IMR-90 (cell line): ENCODE results near the gene OSBPL8. TPM values are rescaled to one million over a fixed set of nuclear protein-coding genes. Genes with fewer than 3 reads are reported as not detected.
A peak's percentile ranks its signal among the peaks of the same experiment; 100 is the strongest.

Source experiments
- ATAC-seq: fragments of 200-7000 bp; cut with Tn5 transposase; 2 replicates; pipeline ENCODE4 v1.9.1; 2020; ENCODE audit warnings: low read depth, mild to moderate bottlenecking, moderate library complexity
- BruUV-seq: library from RNA; stranded (reverse); fragments of 400-500 nt; replicated peaks from 2 replicates; lab custom pipeline; 2021; lab: Mats Ljungman, UMichigan
- CTCF ChIA-PET: fragments of 300-600 bp; formaldehyde crosslinking; extraction: SDS; loops from one replicate; lab custom pipeline; 2021; ENCODE audit warnings: antibody characterized with exemption; lab: Yijun Ruan, JAX
- POLR2A ChIA-PET: fragments of 300-600 bp; sonication (Branson Sonifier 250); formaldehyde crosslinking; loops from one replicate; lab custom pipeline; 2022; ENCODE audit warnings: antibody characterized with exemption; ENCODE audit not compliant: unreplicated experiment; lab: Charles Lee
- DNase-seq: peaks from one replicate; pipeline ENCODE4 v3.0.0; 2013
- H2AFZ ChIP-seq: replicated peaks from 2 replicates; pipeline ENCODE3; 2013; ENCODE audit warnings: low read length, mild to moderate bottlenecking; ENCODE audit not compliant: poor library complexity
- H2AK5ac ChIP-seq: 2 replicates; pipeline ENCODE4 v1.6.1; 2013; ENCODE audit warnings: low read depth, low read length, inconsistent platforms
- H2AK9ac ChIP-seq: replicated peaks from 2 replicates; pipeline ENCODE3; 2013; ENCODE audit warnings: mild to moderate bottlenecking, low read depth, low read length, moderate library complexity; ENCODE audit not compliant: poor library complexity
- H2BK120ac ChIP-seq: 2 replicates; pipeline ENCODE4 v1.6.1; 2013; ENCODE audit warnings: low read depth, low read length, inconsistent platforms
- H2BK15ac ChIP-seq: 3 replicates; pipeline ENCODE4 v1.6.1; 2013; ENCODE audit warnings: low read depth, low read length, inconsistent platforms
- H2BK20ac ChIP-seq: 2 replicates; pipeline ENCODE4 v1.6.1; 2013; ENCODE audit warnings: low read depth, mild to moderate bottlenecking, inconsistent platforms, low read length, moderate library complexity
- H2BK5ac ChIP-seq: 2 replicates; pipeline ENCODE4 v1.6.1; 2013; ENCODE audit warnings: mild to moderate bottlenecking, low read depth, low read length, inconsistent platforms; ENCODE audit not compliant: poor library complexity, severe bottlenecking
- H3K14ac ChIP-seq: replicated peaks from 2 replicates; pipeline ENCODE4 v1.6.1; 2013; ENCODE audit warnings: low read depth, low read length, inconsistent platforms
- H3K18ac ChIP-seq: 2 replicates; pipeline ENCODE4 v1.6.1; 2013; ENCODE audit warnings: low read depth, low read length, control low read depth
- H3K23ac ChIP-seq: 2 replicates; pipeline ENCODE4 v1.6.1; 2013; ENCODE audit warnings: low read depth, low read length, inconsistent platforms
- H3K27ac ChIP-seq: 2 replicates; pipeline ENCODE4 v1.5.1; 2013; ENCODE audit warnings: mild to moderate bottlenecking, control low read depth, low read length; ENCODE audit not compliant: insufficient read depth
- H3K27me3 ChIP-seq: 2 replicates; pipeline ENCODE4 v1.6.1; 2013; ENCODE audit warnings: low read length; ENCODE audit not compliant: control insufficient read depth, insufficient read depth
- H3K36me3 ChIP-seq: 2 replicates; pipeline ENCODE4 v1.6.1; 2013; ENCODE audit warnings: low read length, mixed read lengths; ENCODE audit not compliant: control insufficient read depth, insufficient read depth
- H3K4ac ChIP-seq: 2 replicates; pipeline ENCODE4 v1.6.1; 2013; ENCODE audit warnings: low read depth, low read length, inconsistent platforms
- H3K4me1 ChIP-seq: 2 replicates; pipeline ENCODE4 v1.6.1; 2013; ENCODE audit warnings: low read length, mixed read lengths; ENCODE audit not compliant: control insufficient read depth, insufficient read depth
- H3K4me2 ChIP-seq: 2 replicates; pipeline ENCODE4 v1.6.1; 2013; ENCODE audit warnings: low read depth, mild to moderate bottlenecking, control low read depth, low read length, moderate library complexity
- H3K4me3 ChIP-seq: 2 replicates; pipeline ENCODE4 v1.5.1; 2013; ENCODE audit warnings: low read depth, mild to moderate bottlenecking, control low read depth, low read length, moderate library complexity; ENCODE audit not compliant: insufficient read depth
- H3K56ac ChIP-seq: 2 replicates; pipeline ENCODE4 v1.6.1; 2013; ENCODE audit warnings: low read length, inconsistent platforms; ENCODE audit not compliant: insufficient read depth; ENCODE audit errors: extremely low read depth
- H3K79me1 ChIP-seq, 2 experiments: 2 replicates each; pipeline ENCODE4 v1.6.1; 2013; ENCODE audit warnings: low read length in 2 of 2, inconsistent platforms in 1 of 2, low read depth in 1 of 2
- H3K9ac ChIP-seq: 2 replicates; pipeline ENCODE4 v1.6.1; 2013; ENCODE audit warnings: low read depth, low read length, control low read depth
- H3K9me1 ChIP-seq: 2 replicates; pipeline ENCODE4 v1.6.1; 2013; ENCODE audit warnings: low read length, inconsistent platforms; ENCODE audit not compliant: insufficient read depth
- H3K9me3 ChIP-seq: 2 replicates; pipeline ENCODE4 v1.6.1; 2013; ENCODE audit warnings: low read length; ENCODE audit not compliant: control insufficient read depth, insufficient read depth
- H4K20me1 ChIP-seq: 2 replicates; pipeline ENCODE4 v1.6.1; 2013; ENCODE audit warnings: low read length, inconsistent platforms; ENCODE audit not compliant: insufficient read depth
- H4K5ac ChIP-seq: 2 replicates; pipeline ENCODE4 v1.6.1; 2013; ENCODE audit warnings: mild to moderate bottlenecking, low read depth, low read length, control low read depth
- H4K8ac ChIP-seq, 2 experiments: 2 replicates each; pipeline ENCODE4 v1.6.1; 2013; ENCODE audit warnings: low read depth in 2 of 2, low read length in 2 of 2, control low read depth in 1 of 2, inconsistent platforms in 1 of 2
- H4K91ac ChIP-seq: 2 replicates; pipeline ENCODE4 v1.6.1; 2013; ENCODE audit warnings: low read depth, low read length, inconsistent platforms; ENCODE audit not compliant: insufficient read depth
- ELK1 ChIP-seq: fragments of 150-350 bp; IDR thresholded peaks from 2 replicates; pipeline ENCODE4 v1.6.1; 2016; ENCODE audit warnings: low read depth, mild to moderate bottlenecking, low read length, moderate library complexity, borderline replicate concordance
- FOS ChIP-seq: fragments of 150-350 bp; IDR thresholded peaks from 2 replicates; pipeline ENCODE4 v1.6.1; 2016; ENCODE audit warnings: low read depth, low read length
- MAZ ChIP-seq: IDR thresholded peaks from 2 replicates; pipeline ENCODE4 v1.6.1; 2012; ENCODE audit warnings: low read depth, mild to moderate bottlenecking, low read length, improper control_type of control experiment, moderate library complexity, borderline replicate concordance
- MXI1 ChIP-seq: IDR thresholded peaks from 2 replicates; pipeline ENCODE4 v1.6.1; 2012; ENCODE audit warnings: low read depth, mild to moderate bottlenecking, low read length, moderate library complexity, borderline replicate concordance
- NFE2L2 ChIP-seq: fragments of 150-350 bp; IDR thresholded peaks from 2 replicates; pipeline ENCODE4 v1.6.1; 2016; ENCODE audit warnings: low read depth, mild to moderate bottlenecking, low read length
- POLR2A ChIP-seq: IDR thresholded peaks from 2 replicates; pipeline ENCODE4 v1.6.1; 2012; ENCODE audit warnings: mild to moderate bottlenecking, low read depth, low read length
- RAD21 ChIP-seq: IDR thresholded peaks from 2 replicates; pipeline ENCODE4 v1.6.1; 2012; ENCODE audit warnings: low read length, improper control_type of control experiment
- RCOR1 ChIP-seq: IDR thresholded peaks from 2 replicates; pipeline ENCODE4 v1.6.1; 2012; ENCODE audit warnings: mild to moderate bottlenecking, low read length, improper control_type of control experiment; ENCODE audit not compliant: insufficient replicate concordance
- RFX5 ChIP-seq: IDR thresholded peaks from 2 replicates; pipeline ENCODE4 v1.8.0; 2012; ENCODE audit warnings: low read depth, mild to moderate bottlenecking, low read length, moderate library complexity
- USF2 ChIP-seq: fragments of 150-350 bp; IDR thresholded peaks from 2 replicates; pipeline ENCODE4 v1.6.1; 2017; ENCODE audit warnings: mild to moderate bottlenecking, antibody characterized with exemption, low read length, low read depth
- WGBS, 2 experiments: methylation state at CpG; one replicate each; pipeline versions ENCODE4 v1.1.5 to v1.1.7; 2013; ENCODE audit warnings: missing lambda C conversion rate in 2 of 2; ENCODE audit not compliant: insufficient read length in 1 of 2; ENCODE audit errors: extremely low coverage in 2 of 2; 5-methylcytosine and 5-hydroxymethylcytosine counted together
- dilution Hi-C: fragments of 300-500 bp; cut with HindIII; formaldehyde crosslinking; loops from one replicate; pipeline ENCODE4 v1.14.3; 2018; ENCODE audit warnings: low sequenced_read_pairs; ENCODE audit not compliant: unreplicated experiment
- in situ Hi-C: fragments of 300-500 bp; cut with MboI; formaldehyde crosslinking; loops from 3 replicates; pipeline ENCODE4 v1.14.3; 2019; ENCODE audit warnings: low sequenced_read_pairs, inconsistent platforms, mixed read lengths
- intact Hi-C: fragments of 100-400 bp; cut with micrococcal nuclease; formaldehyde crosslinking; loops from 2 replicates; pipeline ENCODE4 v1.10.0; 2022
- polyA plus RNA-seq, 3 experiments: library from polyadenylated mRNA; depleted of rRNA; stranded (reverse); fragments of >200 nt; gene quantifications; 2 replicates each; pipeline ENCODE4 v1.2.3, GENCODE V29; 2012; ENCODE audit warnings: low replicate concordance in 1 of 3
- total RNA-seq: library from RNA; depleted of rRNA; stranded (reverse); fragments of >200 nt; gene quantifications from 2 replicates; pipeline ENCODE4 v1.2.3, GENCODE V29; 2012

The OSBPL8 gene
- total and polyA plus RNA-seq, 2 of the 4 experiments (the other 2 are of a cell fraction): 17.8 to 24.2 TPM

- ChIA-PET POLR2A (no interaction called here), CTCF (no interaction called here)
- no peak; the same call in 1 of the 2 replicates for ATAC-seq
- H3K4me3 ChIP-seq: no peak overlapping the region
- no peak overlapping the region for H3K56ac ChIP-seq
- no peak overlapping the region for H2BK20ac ChIP-seq
- H3K18ac ChIP-seq: no peak overlapping the region
- DNase-seq: peak; percentile 18
- TF ChIP-seq POLR2A: no peak
- no peak for TF ChIP-seq RFX5
- no peak for TF ChIP-seq RAD21
- no peak for TF ChIP-seq ELK1
- TF ChIP-seq MXI1: no peak
- TF ChIP-seq USF2: no peak
- no peak for TF ChIP-seq MAZ
- no peak for TF ChIP-seq NFE2L2
- no peak for TF ChIP-seq FOS
- no peak for TF ChIP-seq RCOR1
- dilution Hi-C loops: no loop called here
- H3K27me3 ChIP-seq: no peaks in the 10 kb centered on the region
- H3K4me2 ChIP-seq: peak overlapping the region; percentile 46; the same call in 1 of the 2 replicates
- peak overlapping the region; percentile 17 for H2BK5ac ChIP-seq
- no peaks in the 10 kb centered on the region for H3K36me3 ChIP-seq
- H3K9me3 ChIP-seq: no peaks in the 10 kb centered on the region
- H3K14ac ChIP-seq: no peak overlapping the region
- H4K8ac ChIP-seq: no peak overlapping the region
- no peak overlapping the region for H4K91ac ChIP-seq
- no peak overlapping the region for H2BK120ac ChIP-seq
- no peak overlapping the region for H2AFZ ChIP-seq
- no peak overlapping the region for H4K5ac ChIP-seq
- no TSS peak for BruUV-seq
- in situ Hi-C loops: no loop called here
- H2AK5ac ChIP-seq: no peak overlapping the region
- no peak overlapping the region for H3K27ac ChIP-seq
- peaks cover 17 to 60% of the 10 kb centered on the region in 2 experiments for H3K79me1 ChIP-seq
- H2BK15ac ChIP-seq: no peak overlapping the region
- no peak overlapping the region for H3K9ac ChIP-seq
- H3K23ac ChIP-seq: no peak overlapping the region
- no peak overlapping the region for H3K4ac ChIP-seq
- H3K9me1 ChIP-seq: peaks cover 5% of the 10 kb centered on the region; the same call in 1 of the 2 replicates
- no peak overlapping the region for H2AK9ac ChIP-seq
- H4K20me1 ChIP-seq: peaks cover 22% of the 10 kb centered on the region; the same call in 1 of the 2 replicates
- intact Hi-C loops: no loop called here
- peaks cover 3% of the 10 kb centered on the region; the same call in 1 of the 2 replicates for H3K4me1 ChIP-seq
- 93% methylated on average over 2 of the region's 4 CpGs; no CpG with 5 or more reads in 1 of the 2 experiments for WGBS, 2 experiments
These were observed 10.4 kb downstream of the OSBPL8 start for GRCh38 chr12:76549131-76549530.
